Fibroblast of lung (primary cell): ENCODE results near the gene SLC23A1. TPM values are rescaled to one million over a fixed set of nuclear protein-coding genes. Genes with fewer than 3 reads are reported as not detected.

ENCODE experiments used
- DNase-seq, 2 donors: peaks; one replicate each; pipeline versions ENCODE4 v3.0.0 to v3.0.0-alpha.2; 2010; ENCODE audit warnings: low read depth in 2 of 2
- H2AFZ ChIP-seq: 2 replicates; pipeline ENCODE4 v1.5.1; 2012; ENCODE audit warnings: low read length, control low read depth, inconsistent platforms
- H3K27ac ChIP-seq: 2 replicates; pipeline ENCODE4 v1.5.1; 2011; ENCODE audit warnings: low read length, control low read depth; ENCODE audit not compliant: insufficient read depth
- H3K27me3 ChIP-seq: 2 replicates; pipeline ENCODE4 v1.5.1; 2011; ENCODE audit warnings: mild to moderate bottlenecking, low read length; ENCODE audit not compliant: control insufficient read depth, insufficient read depth
- H3K36me3 ChIP-seq: 2 replicates; pipeline ENCODE4 v1.5.1; 2011; ENCODE audit warnings: low read length; ENCODE audit not compliant: control insufficient read depth, insufficient read depth
- H3K4me1 ChIP-seq: 2 replicates; pipeline ENCODE4 v1.5.1; 2011; ENCODE audit warnings: low read length; ENCODE audit not compliant: control insufficient read depth, insufficient read depth; ENCODE audit errors: extremely low read depth
- H3K4me2 ChIP-seq: 2 replicates; pipeline ENCODE4 v1.5.1; 2011; ENCODE audit warnings: low read length, control low read depth; ENCODE audit not compliant: insufficient read depth; ENCODE audit errors: extremely low read depth
- H3K4me3 ChIP-seq, 4 experiments: fragments of 200-600 bp in 1 of 4; sonication (generic) in 1 of 4; replicated peaks in 1 of 4; 2 replicates each; pipeline ENCODE4 v1.5.1; 2011 to 2016; ENCODE audit warnings: low read length in 4 of 4, low read depth in 3 of 4, mild to moderate bottlenecking in 3 of 4, control low read depth in 2 of 4, inconsistent platforms in 1 of 4, mixed read lengths in 1 of 4; ENCODE audit not compliant: insufficient read depth in 1 of 4; ENCODE audit errors: control extremely low read depth in 1 of 4
- H3K79me2 ChIP-seq: 2 replicates; pipeline ENCODE4 v1.5.1; 2012; ENCODE audit warnings: mild to moderate bottlenecking, low read length, inconsistent platforms; ENCODE audit not compliant: control insufficient read depth, insufficient read depth
- H3K9ac ChIP-seq: 2 replicates; pipeline ENCODE4 v1.5.1; 2011; ENCODE audit warnings: mild to moderate bottlenecking, low read length, control low read depth; ENCODE audit not compliant: insufficient read depth
- H3K9me3 ChIP-seq: 2 replicates; pipeline ENCODE4 v1.5.1; 2012; ENCODE audit warnings: low read depth, low read length; ENCODE audit not compliant: control insufficient read depth, insufficient read depth
- H4K20me1 ChIP-seq: 2 replicates; pipeline ENCODE4 v1.5.1; 2011; ENCODE audit warnings: low read length; ENCODE audit not compliant: control insufficient read depth, insufficient read depth; ENCODE audit errors: extremely low read depth
- CTCF ChIP-seq, 2 donors: IDR thresholded peaks in 1 of 2; conservative IDR thresholded peaks in 1 of 2; 1 replicate in 1 of 2; 2 replicates in 1 of 2; pipeline ENCODE4 v1.5.1; 2011 to 2012; ENCODE audit warnings: low read length in 2 of 2, control low read depth in 1 of 2, inconsistent platforms in 1 of 2, low read depth in 1 of 2, mild to moderate bottlenecking in 1 of 2
- EZH2 ChIP-seq: IDR thresholded peaks from 2 replicates; pipeline ENCODE4 v1.5.1; 2012; ENCODE audit warnings: low read length, control low read depth, mild to moderate bottlenecking; ENCODE audit errors: missing control alignments
- polyA plus RNA-seq, 2 donors: library from polyadenylated mRNA; depleted of rRNA in 1 of 2; stranded (reverse) in 1 of 2; unstranded in 1 of 2; fragments of >200 nt; gene quantifications; 2 replicates each; pipeline ENCODE4 v1.2.1, GENCODE V29; 2011 to 2012; ENCODE audit warnings: missing spikeins in 1 of 2
- total RNA-seq: library from RNA; depleted of rRNA; stranded (reverse); fragments of >200 nt; gene quantifications from 2 replicates; pipeline ENCODE4 v1.2.1, GENCODE V29; 2014

The SLC23A1 gene
- total and polyA plus RNA-seq, 2 donors (not counting 1 experiment from before 2014, with no cell fraction given): not detected

GRCh38 chr5:139392678-139393496, 9.8 kb upstream of the SLC23A1 start:
- peaks cover 8% of the 10 kb centered on the region for H3K4me1 ChIP-seq
- no peaks in the 10 kb centered on the region for H3K36me3 ChIP-seq
- TF ChIP-seq CTCF (conservative IDR thresholded peaks at IDR 0.05 in 1 of 2, IDR thresholded peaks at IDR 0.05 in 1 of 2; ENCODE audit: low read depth in 1 of 2, low read length in 2 of 2): peak; percentile 25 to 59
- no peak for TF ChIP-seq EZH2
- no peaks in the 10 kb centered on the region for H4K20me1 ChIP-seq
- H3K9me3 ChIP-seq: no peaks in the 10 kb centered on the region
- H3K4me2 ChIP-seq: peak overlapping the region; percentile 8
- peaks cover 11% of the 10 kb centered on the region for H3K27me3 ChIP-seq
- no peak overlapping the region for H2AFZ ChIP-seq
- H3K27ac ChIP-seq: no peak overlapping the region
- H3K79me2 ChIP-seq: no peaks in the 10 kb centered on the region
- no peak overlapping the region for H3K9ac ChIP-seq
- peak; percentile 52 to 58 for DNase-seq
- H3K4me3 ChIP-seq: peak overlapping the region in 3 of 4 experiments; percentile 2 to 51 (median 42)

- no peaks in the 10 kb centered on the region for H3K79me2 ChIP-seq
- H3K27me3 ChIP-seq: peaks cover 11% of the 10 kb centered on the region
- H3K27ac ChIP-seq: no peak overlapping the region
- no peak overlapping the region for H3K9ac ChIP-seq
- no peak overlapping the region for H2AFZ ChIP-seq
- TF ChIP-seq CTCF (conservative IDR thresholded peaks at IDR 0.05 in 1 of 2, IDR thresholded peaks at IDR 0.05 in 1 of 2; ENCODE audit: low read depth in 1 of 2, low read length in 2 of 2) (no peak), EZH2 (no peak)
- H3K36me3 ChIP-seq: no peaks in the 10 kb centered on the region
- DNase-seq: no peak
- no peak overlapping the region for H3K4me3 ChIP-seq
- peaks cover 8% of the 10 kb centered on the region for H3K4me1 ChIP-seq
- no peaks in the 10 kb centered on the region for H3K9me3 ChIP-seq
- H3K4me2 ChIP-seq: no peak overlapping the region
- no peaks in the 10 kb centered on the region for H4K20me1 ChIP-seq
These were observed 9.2 kb upstream of the SLC23A1 start for GRCh38 chr5:139392324-139392677.

GRCh38 chr5:139391570-139392323, 8.7 kb upstream of the SLC23A1 start:
- Histone ChIP-seq H3K27ac (no peak overlapping the region), H3K9ac (no peak overlapping the region)

More at GRCh38 chr5:139391570-139392323, 8.7 kb upstream of the SLC23A1 start:
- Histone ChIP-seq H3K27me3 (peaks cover 11% of the 10 kb centered on the region), H3K4me1 (peaks cover 8% of the 10 kb centered on the region), H2AFZ (no peak overlapping the region), H3K36me3 (no peaks in the 10 kb centered on the region), H4K20me1 (no peaks in the 10 kb centered on the region), H3K79me2 (no peaks in the 10 kb centered on the region), H3K4me2 (no peak overlapping the region), H3K9me3 (no peaks in the 10 kb centered on the region), H3K4me3 (no peak overlapping the region)
- DNase-seq: peak; percentile 8 to 33
- TF ChIP-seq CTCF (conservative IDR thresholded peaks at IDR 0.05 in 1 of 2, IDR thresholded peaks at IDR 0.05 in 1 of 2; ENCODE audit: low read depth in 1 of 2, low read length in 2 of 2) (no peak), EZH2 (no peak)
